Measurements from ENCODE around the gene AGBL1.

- TF ChIP-seq CTCF (IDR thresholded peaks at IDR 0.05) (no peak), EZH2 (IDR thresholded peaks at IDR 0.05; ENCODE audit: borderline replicate concordance, insufficient read depth, low read depth, low read length, poor library complexity, severe bottlenecking) (no peak)
Observed at GRCh38 chr15:86522721-86523120, 443.1 kb downstream of the AGBL1 start.

Measured in B cell (primary cell).